ENCODE results near the gene BCAP29. TPM values are rescaled to one million over a fixed set of nuclear protein-coding genes. Genes with fewer than 3 reads are reported as not detected.
A peak's percentile ranks its signal among the peaks of the same experiment; 100 is the strongest.
"Not testable (repeated sequence)": the region's sequence is repeated elsewhere in the genome, so short reads cannot be mapped to it uniquely, and the experiment has no call there.

BCAP29 gene
- total RNA-seq, 6 donors from 2014 or later, result 29.6 to 97.0 (median 62.2) TPM

DNA sequence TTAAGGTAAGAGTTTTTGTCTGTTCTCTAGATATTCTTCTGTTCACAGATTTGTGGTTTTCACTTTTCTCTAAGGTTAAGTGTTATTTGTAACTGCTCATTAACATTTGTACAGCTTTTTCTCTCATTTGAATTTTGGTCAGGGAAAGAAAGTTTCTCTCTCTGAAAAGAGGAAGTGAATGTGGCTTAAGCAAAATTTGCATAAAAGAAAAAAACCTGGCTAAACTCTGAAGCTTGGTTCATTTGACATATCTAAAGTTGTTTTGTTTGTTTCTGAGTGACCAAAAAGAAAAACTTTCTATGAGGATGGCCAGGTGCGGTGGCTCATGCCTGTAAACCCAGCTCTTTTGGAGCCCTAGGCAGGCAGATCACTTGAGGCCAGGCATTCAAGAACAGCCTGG, 58.5 kb downstream of the BCAP29 start:
- Histone ChIP-seq H3K36me3 (no peaks in the 10 kb centered on the region), H3K27ac (no peak overlapping the region), H3K4me1 (no peaks in the 10 kb centered on the region), H3K4me3 (no peak overlapping the region), H3K9me3 (no peaks in the 10 kb centered on the region), H3K27me3 (no peaks in the 10 kb centered on the region)
- ATAC-seq (ENCODE audit: low FRiP score in 2 of 2) (no peak), DNase-seq (no peak)
- TF ChIP-seq POLR2AphosphoS5 (IDR thresholded peaks at IDR 0.05) (no peak), POLR2A (IDR thresholded peaks at IDR 0.05) (no peak), EP300 (IDR thresholded peaks at IDR 0.05) (no peak), CTCF (IDR thresholded peaks at IDR 0.05) (no peak)
- WGBS, 2 donors, result 90% methylated on average over 1 of the region's 1 CpG

- not testable (repeated sequence) for H3K27me3 ChIP-seq; H3K4me1 ChIP-seq; H3K27ac ChIP-seq; H3K9me3 ChIP-seq; ATAC-seq (ENCODE audit: low FRiP score in 2 of 2); H3K36me3 ChIP-seq; H3K4me3 ChIP-seq; DNase-seq
- WGBS, 2 donors, result 79 to 96% methylated on average over 2 of the region's 2 CpGs
Measured at GRCh38 chr7:107639070-107639469, 59.0 kb downstream of the BCAP29 start.

- Histone ChIP-seq H3K4me1 (peaks cover 0 to 7% (median 3%) of the 10 kb centered on the region in 4 donors), H3K27ac (no peak overlapping the region), H3K36me3 (no peaks in the 10 kb centered on the region), H3K27me3 (no peaks in the 10 kb centered on the region), H3K9me3 (no peaks in the 10 kb centered on the region), H3K4me3 (no peak overlapping the region)
- 93 to 100% methylated on average over 1 of the region's 1 CpG for WGBS, 2 donors
- ATAC-seq (ENCODE audit: low FRiP score in 2 of 2), result no peak
- TF ChIP-seq POLR2AphosphoS5 (IDR thresholded peaks at IDR 0.05) (no peak), CTCF (IDR thresholded peaks at IDR 0.05) (no peak), EP300 (IDR thresholded peaks at IDR 0.05) (no peak), POLR2A (IDR thresholded peaks at IDR 0.05) (no peak)
- DNase-seq, result no peak
Measured at GRCh38 chr7:107641676-107642075, 61.6 kb downstream of the BCAP29 start.

- DNase-seq (no peak), ATAC-seq (ENCODE audit: low FRiP score in 2 of 2) (no peak)
- no peaks in the 10 kb centered on the region for H3K27me3 ChIP-seq
- H3K36me3 ChIP-seq, result no peaks in the 10 kb centered on the region
- no peaks in the 10 kb centered on the region for H3K9me3 ChIP-seq
- H3K4me1 ChIP-seq, result peaks cover 0 to 7% (median 3%) of the 10 kb centered on the region in 4 donors
- H3K4me3 ChIP-seq, result no peak overlapping the region
- 47 to 75% methylated on average over 2 to 4 of the region's 4 CpGs for WGBS, 2 donors
- TF ChIP-seq POLR2A (IDR thresholded peaks at IDR 0.05), result no peak
- H3K27ac ChIP-seq, result no peak overlapping the region
Measured at GRCh38 chr7:107642501-107642900, 62.5 kb downstream of the BCAP29 start.

- WGBS, 2 donors, result 60 to 76% methylated on average over 1 of the region's 1 CpG
- ATAC-seq (ENCODE audit: low FRiP score in 2 of 2) (no peak), DNase-seq (no peak)
- peaks cover 0 to 7% (median 3%) of the 10 kb centered on the region in 4 donors for H3K4me1 ChIP-seq
- H3K36me3 ChIP-seq, result no peaks in the 10 kb centered on the region
- TF ChIP-seq CTCF (IDR thresholded peaks at IDR 0.05) (no peak), POLR2A (IDR thresholded peaks at IDR 0.05) (no peak), POLR2AphosphoS5 (IDR thresholded peaks at IDR 0.05) (no peak), EP300 (IDR thresholded peaks at IDR 0.05) (no peak)
- no peaks in the 10 kb centered on the region for H3K9me3 ChIP-seq
- no peak overlapping the region for H3K4me3 ChIP-seq
- H3K27me3 ChIP-seq, result no peaks in the 10 kb centered on the region
- H3K27ac ChIP-seq, result no peak overlapping the region
Measured at GRCh38 chr7:107643407-107643806, 63.4 kb downstream of the BCAP29 start.

GRCh38 chr7:107643938-107644308, 63.9 kb downstream of the BCAP29 start:
- Histone ChIP-seq H3K36me3 (no peaks in the 10 kb centered on the region), H3K9me3 (no peaks in the 10 kb centered on the region), H3K27me3 (no peaks in the 10 kb centered on the region), H3K4me1 (peaks cover 0 to 7% (median 3%) of the 10 kb centered on the region in 4 donors), H3K4me3 (no peak overlapping the region), H3K27ac (no peak overlapping the region)
- WGBS, 2 donors, result 71 to 82% methylated on average over 1 of the region's 1 CpG
- DNase-seq (no peak), ATAC-seq (ENCODE audit: low FRiP score in 2 of 2) (peak in 1 of 2 donors; percentile 8)
- TF ChIP-seq POLR2A (IDR thresholded peaks at IDR 0.05), result no peak
- no peak for TF ChIP-seq CTCF (IDR thresholded peaks at IDR 0.05)
- no peak for TF ChIP-seq POLR2AphosphoS5 (IDR thresholded peaks at IDR 0.05)
- TF ChIP-seq EP300 (IDR thresholded peaks at IDR 0.05), result no peak

Measured in upper lobe of left lung (tissue), 6 donors.